Duodenal mucosa (tissue), 2 donors: ENCODE results near the gene VPS33B.
A peak's percentile ranks its signal among the peaks of the same experiment; 100 is the strongest.

Source experiments
- H3K27ac ChIP-seq: one replicate; pipeline ENCODE4 v1.7.0; 2013; ENCODE audit warnings: low read depth, low read length
- H3K27me3 ChIP-seq, 2 donors: one replicate each; pipeline ENCODE4 v1.7.0; 2013; ENCODE audit warnings: low read length in 2 of 2, control low read depth in 1 of 2; ENCODE audit not compliant: insufficient read depth in 2 of 2, control insufficient read depth in 1 of 2
- H3K36me3 ChIP-seq, 2 donors: one replicate each; pipeline ENCODE4 v1.7.0; 2013; ENCODE audit warnings: low read length in 2 of 2, control low read depth in 1 of 2; ENCODE audit not compliant: insufficient read depth in 2 of 2, control insufficient read depth in 1 of 2
- H3K4me1 ChIP-seq, 2 donors: one replicate each; pipeline ENCODE4 v1.7.0; 2013; ENCODE audit warnings: low read length in 2 of 2, control low read depth in 1 of 2; ENCODE audit not compliant: insufficient read depth in 2 of 2, control insufficient read depth in 1 of 2
- H3K4me3 ChIP-seq, 2 donors: one replicate each; pipeline ENCODE4 v1.7.0; 2013; ENCODE audit warnings: low read length in 2 of 2, low read depth in 1 of 2
- H3K9ac ChIP-seq, 2 donors: one replicate each; pipeline ENCODE4 v1.7.0; 2013; ENCODE audit warnings: low read length in 2 of 2, low read depth in 1 of 2
- H3K9me3 ChIP-seq, 2 donors: one replicate each; pipeline ENCODE4 v1.7.0; 2013; ENCODE audit warnings: low read length in 2 of 2, control low read depth in 1 of 2; ENCODE audit not compliant: control insufficient read depth in 1 of 2

The VPS33B gene

GRCh38 chr15:90962021-90962420 is 60.4 kb downstream of the VPS33B start:
- no peaks in the 10 kb centered on the region for H3K27me3 ChIP-seq
- H3K4me1 ChIP-seq, result peaks cover 9% of the 10 kb centered on the region in 2 donors
- H3K27ac ChIP-seq, result no peak overlapping the region
- H3K36me3 ChIP-seq, result peaks cover 24 to 53% of the 10 kb centered on the region in 2 donors
- H3K4me3 ChIP-seq, result no peak overlapping the region
- no peak overlapping the region for H3K9ac ChIP-seq
- no peaks in the 10 kb centered on the region for H3K9me3 ChIP-seq

GRCh38 chr15:90960298-90961091 is 61.9 kb downstream of the VPS33B start:
- Histone ChIP-seq H3K27ac (no peak overlapping the region), H3K4me1 (peaks cover 17 to 18% of the 10 kb centered on the region in 2 donors), H3K9me3 (no peaks in the 10 kb centered on the region), H3K27me3 (no peaks in the 10 kb centered on the region), H3K9ac (no peak overlapping the region), H3K4me3 (no peak overlapping the region), H3K36me3 (peaks cover 22 to 41% of the 10 kb centered on the region in 2 donors)

GRCh38 chr15:90959894-90960293 is 62.5 kb downstream of the VPS33B start:
- Histone ChIP-seq H3K4me3 (no peak overlapping the region), H3K9me3 (no peaks in the 10 kb centered on the region), H3K36me3 (peaks cover 22 to 41% of the 10 kb centered on the region in 2 donors), H3K4me1 (peaks cover 20 to 22% of the 10 kb centered on the region in 2 donors), H3K27me3 (no peaks in the 10 kb centered on the region), H3K27ac (no peak overlapping the region), H3K9ac (no peak overlapping the region)

GRCh38 chr15:90959028-90959595 is 63.3 kb downstream of the VPS33B start:
- peaks cover 22 to 40% of the 10 kb centered on the region in 2 donors for H3K36me3 ChIP-seq
- no peak overlapping the region for H3K4me3 ChIP-seq
- H3K9me3 ChIP-seq, result no peaks in the 10 kb centered on the region
- H3K4me1 ChIP-seq, result peaks cover 20 to 22% of the 10 kb centered on the region in 2 donors
- H3K9ac ChIP-seq, result no peak overlapping the region
- H3K27ac ChIP-seq, result no peak overlapping the region
- no peaks in the 10 kb centered on the region for H3K27me3 ChIP-seq

GRCh38 chr15:90957791-90958190 is 64.6 kb downstream of the VPS33B start:
- Histone ChIP-seq H3K4me3 (peak overlapping the region; percentile 72 to 77), H3K9me3 (no peaks in the 10 kb centered on the region), H3K36me3 (peaks cover 27 to 40% of the 10 kb centered on the region in 2 donors), H3K9ac (peak overlapping the region in 1 of 2 donors; percentile 69), H3K27me3 (no peaks in the 10 kb centered on the region), H3K27ac (no peak overlapping the region), H3K4me1 (peaks cover 20 to 22% of the 10 kb centered on the region in 2 donors)

- no peak overlapping the region for H3K27ac ChIP-seq
- H3K4me3 ChIP-seq, result peak overlapping the region; percentile 72 to 77
- H3K36me3 ChIP-seq, result peaks cover 25 to 43% of the 10 kb centered on the region in 2 donors
- H3K4me1 ChIP-seq, result peaks cover 20 to 22% of the 10 kb centered on the region in 2 donors
- no peaks in the 10 kb centered on the region for H3K9me3 ChIP-seq
- no peaks in the 10 kb centered on the region for H3K27me3 ChIP-seq
- peak overlapping the region; percentile 69 to 74 for H3K9ac ChIP-seq
Observed at GRCh38 chr15:90957031-90957790, 65.2 kb downstream of the VPS33B start.

- Histone ChIP-seq H3K4me1 (peaks cover 20 to 22% of the 10 kb centered on the region in 2 donors), H3K27ac (no peak overlapping the region), H3K4me3 (peak overlapping the region; percentile 72 to 77)
Observed at GRCh38 chr15:90956274-90957030, 65.9 kb downstream of the VPS33B start.

GRCh38 chr15:90955624-90956273 is 66.6 kb downstream of the VPS33B start:
- Histone ChIP-seq H3K27ac (no peak overlapping the region), H3K9me3 (no peaks in the 10 kb centered on the region), H3K4me3 (peak overlapping the region; percentile 72 to 77), H3K27me3 (no peaks in the 10 kb centered on the region), H3K36me3 (peaks cover 11 to 42% of the 10 kb centered on the region in 2 donors), H3K4me1 (peaks cover 20 to 22% of the 10 kb centered on the region in 2 donors), H3K9ac (peak overlapping the region; percentile 74 to 77)

More at GRCh38 chr15:90956274-90957030, 65.9 kb downstream of the VPS33B start:
- peaks cover 17 to 42% of the 10 kb centered on the region in 2 donors for H3K36me3 ChIP-seq
- no peaks in the 10 kb centered on the region for H3K27me3 ChIP-seq
- peak overlapping the region; percentile 69 to 74 for H3K9ac ChIP-seq
- no peaks in the 10 kb centered on the region for H3K9me3 ChIP-seq
